HEK293 (cell line): ENCODE measurements around the gene KIAA1671.

Source experiments
- CTCF ChIA-PET: fragments of 350-600 bp; formaldehyde crosslinking; extraction: SDS; loops from one replicate; lab custom pipeline; 2021; ENCODE audit warnings: antibody characterized with exemption; lab: Yijun Ruan, JAX
- POLR2A ChIA-PET: fragments of 300-600 bp; formaldehyde crosslinking; extraction: SDS; loops from one replicate; lab custom pipeline; 2020; ENCODE audit warnings: antibody characterized with exemption, inconsistent platforms; lab: Yijun Ruan, JAX
- H3K27ac ChIP-seq: fragments of 200-500 bp; sonication (Bioruptor generic); 2 replicates; pipeline ENCODE4 v1.5.1; 2014; ENCODE audit warnings: low read depth, low read length, control low read depth, inconsistent platforms; ENCODE audit errors: extremely low read depth
- H3K36me3 ChIP-seq, 2 experiments: fragments of 200-500 bp in 1 of 2; sonication (Bioruptor generic) in 1 of 2; 1 replicate in 1 of 2; 2 replicates in 1 of 2; pipeline ENCODE4 v1.5.1; 2014 to 2017; ENCODE audit warnings: inconsistent platforms in 2 of 2, low read length in 2 of 2; ENCODE audit not compliant: control insufficient read depth in 2 of 2, insufficient read depth in 1 of 2
- H3K4me1 ChIP-seq: fragments of 200-500 bp; sonication (Bioruptor generic); 2 replicates; pipeline ENCODE4 v1.5.1; 2014; ENCODE audit warnings: mild to moderate bottlenecking, low read length, inconsistent platforms; ENCODE audit not compliant: control insufficient read depth, insufficient read depth
- H3K4me3 ChIP-seq: 2 replicates; pipeline ENCODE4 v1.5.1; 2011; ENCODE audit warnings: low read depth, mild to moderate bottlenecking, control low read depth, low read length, moderate library complexity
- H3K9me3 ChIP-seq: fragments of 200-500 bp; sonication (Bioruptor generic); 2 replicates; pipeline ENCODE4 v1.5.1; 2014; ENCODE audit warnings: low read depth, low read length, inconsistent platforms; ENCODE audit not compliant: control insufficient read depth, insufficient read depth
- CTCF ChIP-seq: fragments of 450-650 bp; formaldehyde crosslinking; IDR thresholded peaks from 2 replicates; pipeline ENCODE4 v1.5.1; 2016; ENCODE audit warnings: missing biosample characterization, missing genetic modification characterization
- FEZF1 ChIP-seq: fragments of 450-650 bp; formaldehyde crosslinking; IDR thresholded peaks from 2 replicates; pipeline ENCODE4 v1.5.1; 2016; ENCODE audit warnings: missing biosample characterization, missing genetic modification characterization
- GLI2 ChIP-seq: fragments of 450-650 bp; formaldehyde crosslinking; IDR thresholded peaks from 2 replicates; pipeline ENCODE4; 2017; ENCODE audit warnings: missing biosample characterization, missing genetic modification characterization, low read depth, borderline replicate concordance
- HOXA7 ChIP-seq: sonication (generic); formaldehyde crosslinking; IDR thresholded peaks from 2 replicates; pipeline ENCODE4 v1.8.1; 2022; ENCODE audit warnings: missing genetic modification reagents, borderline replicate concordance
- KLF16 ChIP-seq: fragments of 450-650 bp; formaldehyde crosslinking; IDR thresholded peaks from 2 replicates; pipeline ENCODE4 v1.5.1; 2017; ENCODE audit warnings: missing biosample characterization, missing genetic modification characterization
- KLF8 ChIP-seq: fragments of 450-650 bp; formaldehyde crosslinking; IDR thresholded peaks from 2 replicates; pipeline ENCODE4 v1.5.1; 2016; ENCODE audit warnings: missing biosample characterization, missing genetic modification characterization
- MZF1 ChIP-seq: fragments of 450-650 bp; formaldehyde crosslinking; IDR thresholded peaks from 2 replicates; pipeline ENCODE4 v1.5.1; 2017; ENCODE audit warnings: missing biosample characterization, missing genetic modification characterization, borderline replicate concordance
- PRDM6 ChIP-seq: fragments of 450-650 bp; formaldehyde crosslinking; IDR thresholded peaks from 2 replicates; pipeline ENCODE4 v1.5.1; 2017; ENCODE audit warnings: missing biosample characterization, missing genetic modification characterization
- SP2 ChIP-seq: fragments of 450-650 bp; formaldehyde crosslinking; IDR thresholded peaks from 2 replicates; pipeline ENCODE4 v1.5.1; 2016; ENCODE audit warnings: missing biosample characterization, missing genetic modification characterization
- SP7 ChIP-seq: fragments of 450-650 bp; formaldehyde crosslinking; IDR thresholded peaks from 2 replicates; pipeline ENCODE4 v1.5.1; 2016; ENCODE audit warnings: missing biosample characterization, missing genetic modification characterization
- ZBTB17 ChIP-seq: fragments of 450-650 bp; formaldehyde crosslinking; IDR thresholded peaks from 2 replicates; pipeline ENCODE4 v1.5.1; 2016; ENCODE audit warnings: missing biosample characterization, missing genetic modification characterization
- ZFP69B ChIP-seq: fragments of 450-650 bp; formaldehyde crosslinking; IDR thresholded peaks from 2 replicates; pipeline ENCODE4 v1.5.1; 2016; ENCODE audit warnings: missing biosample characterization, missing genetic modification characterization
- ZNF202 ChIP-seq: fragments of 450-650 bp; formaldehyde crosslinking; IDR thresholded peaks from 2 replicates; pipeline ENCODE4 v1.5.1; 2016; ENCODE audit warnings: missing biosample characterization, missing genetic modification characterization, borderline replicate concordance
- ZNF239 ChIP-seq: fragments of 450-650 bp; formaldehyde crosslinking; IDR thresholded peaks from 2 replicates; pipeline ENCODE4 v1.5.1; 2016; ENCODE audit warnings: missing biosample characterization, missing genetic modification characterization
- ZNF26 ChIP-seq: fragments of 450-650 bp; formaldehyde crosslinking; IDR thresholded peaks from 2 replicates; pipeline ENCODE4 v1.5.1; 2016; ENCODE audit warnings: missing biosample characterization, missing genetic modification characterization
- ZNF37A ChIP-seq: fragments of 450-650 bp; IDR thresholded peaks from 2 replicates; pipeline ENCODE4 v1.5.1; 2018; ENCODE audit warnings: missing biosample characterization, missing genetic modification characterization
- ZNF501 ChIP-seq: fragments of 450-650 bp; formaldehyde crosslinking; IDR thresholded peaks from 2 replicates; pipeline ENCODE4 v1.5.1; 2016; ENCODE audit warnings: missing biosample characterization, missing genetic modification characterization
- ZNF530 ChIP-seq: fragments of 450-650 bp; formaldehyde crosslinking; IDR thresholded peaks from 2 replicates; pipeline ENCODE4 v1.5.1; 2016; ENCODE audit warnings: low read depth, missing biosample characterization, missing genetic modification characterization
- ZNF548 ChIP-seq: fragments of 450-650 bp; formaldehyde crosslinking; IDR thresholded peaks from 2 replicates; pipeline ENCODE4 v1.5.1; 2016; ENCODE audit warnings: missing biosample characterization, missing genetic modification characterization
- ZNF585B ChIP-seq: fragments of 450-650 bp; formaldehyde crosslinking; IDR thresholded peaks from 2 replicates; pipeline ENCODE4 v1.5.1; 2016; ENCODE audit warnings: missing biosample characterization, missing genetic modification characterization
- ZSCAN30 ChIP-seq: fragments of 450-650 bp; IDR thresholded peaks from 2 replicates; pipeline ENCODE4 v1.5.1; 2018; ENCODE audit warnings: missing biosample characterization, mild to moderate bottlenecking, missing genetic modification characterization, moderate library complexity
- ZXDB ChIP-seq: fragments of 450-650 bp; formaldehyde crosslinking; IDR thresholded peaks from 2 replicates; pipeline ENCODE4 v1.5.1; 2016; ENCODE audit warnings: missing biosample characterization, missing genetic modification characterization
- TF ChIP-seq, protein P1 (sequence below): fragments of 450-650 bp; formaldehyde crosslinking; IDR thresholded peaks from 2 replicates; pipeline ENCODE4 v1.5.1; 2016; ENCODE audit warnings: missing biosample characterization, missing genetic modification characterization
- TF ChIP-seq, protein P2 (sequence below): fragments of 450-650 bp; IDR thresholded peaks from 2 replicates; pipeline ENCODE4 v1.5.1; 2018; ENCODE audit warnings: missing biosample characterization, missing genetic modification characterization

Gene KIAA1671

GRCh38 chr22:24997023-24997422 is 44.5 kb downstream of the KIAA1671 start (continued):
- no peak for TF ChIP-seq PRDM6
- no peak for TF ChIP-seq FEZF1
- TF ChIP-seq ZNF530 (tag by site-specific recombination): no peak
- no peak for TF ChIP-seq ZBTB17 (tag by site-specific recombination)

DNA sequence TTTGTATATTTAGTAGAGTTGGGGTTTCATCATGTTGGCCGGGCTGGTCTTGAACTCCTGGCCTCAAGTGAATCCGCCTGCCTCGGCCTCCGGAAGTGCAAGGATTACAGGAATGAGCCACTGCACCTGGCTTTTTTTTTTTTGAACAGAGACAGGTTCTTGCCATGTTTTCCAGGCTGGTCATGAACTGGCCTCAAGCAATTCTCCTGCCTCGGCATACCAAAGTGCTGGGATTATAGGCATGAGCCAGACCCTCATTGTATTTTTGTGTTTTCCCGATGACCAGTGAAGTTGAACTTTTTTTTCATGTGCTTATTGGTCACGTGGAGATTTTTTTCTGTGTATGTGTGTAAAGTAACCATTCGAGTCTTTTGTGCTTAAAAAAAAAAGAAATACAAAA is 48.2 kb downstream of the KIAA1671 start:
- ChIA-PET CTCF (interaction anchor here (1.0 to 1.2 kb wide), 2 partner anchors 11 to 232 kb away, joined by 3 to 4 read pairs; no protein-coding TSS in a partner anchor), POLR2A (no interaction called here)
- H3K27ac ChIP-seq: no peak overlapping the region
- TF ChIP-seq HOXA7 (CRISPR knock-in tag) (no peak), GLI2 (no peak), ZNF585B (tag by site-specific recombination) (no peak), KLF8 (tag by site-specific recombination) (no peak), ZNF501 (no peak), SP7 (no peak), ZNF548 (tag by site-specific recombination) (no peak)
- TF ChIP-seq, protein P1, sequence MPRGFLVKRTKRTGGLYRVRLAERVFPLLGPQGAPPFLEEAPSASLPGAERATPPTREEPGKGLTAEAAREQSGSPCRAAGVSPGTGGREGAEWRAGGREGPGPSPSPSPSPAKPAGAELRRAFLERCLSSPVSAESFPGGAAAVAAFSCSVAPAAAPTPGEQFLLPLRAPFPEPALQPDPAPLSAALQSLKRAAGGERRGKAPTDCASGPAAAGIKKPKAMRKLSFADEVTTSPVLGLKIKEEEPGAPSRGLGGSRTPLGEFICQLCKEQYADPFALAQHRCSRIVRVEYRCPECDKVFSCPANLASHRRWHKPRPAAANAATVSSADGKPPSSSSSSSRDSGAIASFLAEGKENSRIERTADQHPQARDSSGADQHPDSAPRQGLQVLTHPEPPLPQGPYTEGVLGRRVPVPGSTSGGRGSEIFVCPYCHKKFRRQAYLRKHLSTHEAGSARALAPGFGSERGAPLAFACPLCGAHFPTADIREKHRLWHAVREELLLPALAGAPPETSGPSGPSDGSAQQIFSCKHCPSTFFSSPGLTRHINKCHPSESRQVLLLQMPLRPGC (tag by site-specific recombination): no peak
- TF ChIP-seq, protein P2, sequence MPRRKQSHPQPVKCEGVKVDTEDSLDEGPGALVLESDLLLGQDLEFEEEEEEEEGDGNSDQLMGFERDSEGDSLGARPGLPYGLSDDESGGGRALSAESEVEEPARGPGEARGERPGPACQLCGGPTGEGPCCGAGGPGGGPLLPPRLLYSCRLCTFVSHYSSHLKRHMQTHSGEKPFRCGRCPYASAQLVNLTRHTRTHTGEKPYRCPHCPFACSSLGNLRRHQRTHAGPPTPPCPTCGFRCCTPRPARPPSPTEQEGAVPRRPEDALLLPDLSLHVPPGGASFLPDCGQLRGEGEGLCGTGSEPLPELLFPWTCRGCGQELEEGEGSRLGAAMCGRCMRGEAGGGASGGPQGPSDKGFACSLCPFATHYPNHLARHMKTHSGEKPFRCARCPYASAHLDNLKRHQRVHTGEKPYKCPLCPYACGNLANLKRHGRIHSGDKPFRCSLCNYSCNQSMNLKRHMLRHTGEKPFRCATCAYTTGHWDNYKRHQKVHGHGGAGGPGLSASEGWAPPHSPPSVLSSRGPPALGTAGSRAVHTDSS: no peak
- TF ChIP-seq, all 188 proteins: peak for 0
- Histone ChIP-seq H3K4me3 (no peak overlapping the region), H3K9me3 (no peaks in the 10 kb centered on the region), H3K36me3 (no peaks in the 10 kb centered on the region), H3K4me1 (peaks cover 13% of the 10 kb centered on the region)

DNA sequence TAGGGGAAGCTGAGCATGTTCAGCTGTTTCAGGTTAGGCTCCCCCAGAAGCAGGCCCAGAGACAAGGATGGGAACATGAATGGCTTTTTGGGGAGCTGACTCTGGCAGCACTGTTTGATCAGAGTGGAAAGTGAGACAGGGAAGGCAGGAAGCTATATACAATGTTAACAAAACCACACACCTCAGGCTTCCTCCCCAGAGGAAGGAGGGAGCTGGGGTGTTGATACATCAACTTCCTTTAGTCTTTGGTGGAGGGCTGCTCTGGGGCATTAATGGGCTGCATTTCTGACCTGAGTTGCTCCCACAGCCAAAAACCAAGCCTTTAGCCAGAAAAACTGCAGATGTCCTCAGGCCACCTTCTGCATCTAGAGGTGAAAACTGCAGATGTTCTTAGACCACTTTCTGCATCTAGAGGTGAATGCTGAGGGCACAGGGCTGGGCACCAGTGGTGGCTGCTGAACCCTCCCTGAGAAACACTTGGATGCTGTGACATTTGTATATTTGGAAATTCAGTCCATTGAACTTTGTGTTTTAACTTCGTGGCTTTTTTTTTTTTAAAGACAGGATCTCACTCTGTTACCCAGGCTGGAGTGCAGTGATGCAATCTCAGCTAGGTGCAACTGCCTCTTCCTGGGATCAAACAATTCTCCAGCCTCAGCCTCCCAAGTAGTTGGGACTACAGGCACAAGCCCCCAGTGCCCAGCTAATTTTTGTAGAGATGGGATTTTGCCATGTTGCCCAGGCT is 49.9 kb downstream of the KIAA1671 start:
- Histone ChIP-seq H3K4me1 (no peaks in the 10 kb centered on the region), H3K9me3 (no peaks in the 10 kb centered on the region), H3K27ac (no peak overlapping the region), H3K4me3 (no peak overlapping the region), H3K36me3 (no peaks in the 10 kb centered on the region)
- ChIA-PET POLR2A (no interaction called here), CTCF (interaction anchor here (0.5 to 0.8 kb wide), 3 partner anchors 11 to 353 kb away, joined by 3 read pairs; no protein-coding TSS in a partner anchor)
- TF ChIP-seq KLF16 (no peak), ZNF37A (peak; percentile 96), SP2 (tag by site-specific recombination) (no peak)

DNA sequence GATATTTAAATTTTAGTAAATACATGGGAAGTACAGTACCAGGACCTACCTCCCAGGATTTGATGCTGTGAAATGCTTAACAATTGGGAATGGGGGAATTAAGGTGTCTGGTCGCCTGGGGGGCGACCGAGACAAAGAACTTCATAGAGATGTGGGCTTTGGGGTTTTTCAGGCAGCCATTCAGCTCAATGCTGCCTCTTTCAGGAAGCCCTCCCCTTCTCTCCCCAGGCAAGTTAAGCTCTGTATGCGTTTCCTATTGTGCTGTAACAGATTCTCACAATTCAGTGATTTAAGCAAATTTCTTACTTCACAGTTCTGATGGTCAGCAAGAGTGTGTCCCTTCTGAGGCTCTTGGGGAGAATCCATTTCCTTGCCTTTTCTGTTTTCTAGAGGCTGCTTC is 53.8 kb downstream of the KIAA1671 start:
- POLR2A ChIA-PET: no interaction called here
- no peaks in the 10 kb centered on the region for H3K9me3 ChIP-seq
- no peaks in the 10 kb centered on the region for H3K4me1 ChIP-seq
- CTCF ChIA-PET: interaction anchor here (0.7 to 1.2 kb wide), 2 partner anchors 43 to 68 kb away, joined by 3 read pairs; no protein-coding TSS in a partner anchor
- H3K36me3 ChIP-seq: no peaks in the 10 kb centered on the region
- H3K27ac ChIP-seq: no peak overlapping the region
- H3K4me3 ChIP-seq: no peak overlapping the region
- TF ChIP-seq CTCF: no peak
- TF ChIP-seq ZSCAN30 (tag by site-specific recombination): no peak
- TF ChIP-seq ZNF239 (tag by site-specific recombination): no peak
- TF ChIP-seq ZFP69B: no peak
- TF ChIP-seq ZXDB (tag by site-specific recombination): no peak
- TF ChIP-seq ZNF202: no peak
- TF ChIP-seq MZF1: no peak
- TF ChIP-seq ZNF26: no peak
